ENCODE measurements around the gene ZNF831.

The ZNF831 gene

DNA sequence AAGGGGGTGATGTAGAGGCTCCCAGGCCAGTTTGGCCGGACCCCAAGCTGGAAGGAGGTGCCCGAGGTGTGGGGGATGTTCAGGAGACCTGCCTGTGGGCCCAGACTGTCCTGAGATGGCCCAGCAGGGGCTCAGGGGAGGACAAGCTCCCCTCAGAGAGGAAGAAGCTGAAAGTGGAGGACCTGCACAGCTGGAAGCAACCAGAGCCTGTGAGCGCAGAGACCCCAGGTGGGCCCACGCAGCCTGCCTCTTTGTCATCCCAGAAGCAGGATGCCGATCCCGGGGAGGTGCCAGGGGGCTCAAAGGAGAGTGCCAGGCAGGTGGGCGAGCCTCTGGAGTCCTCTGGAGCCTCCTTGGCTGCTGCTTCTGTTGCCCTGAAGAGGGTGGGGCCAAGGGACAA lies 29.7 kb downstream of the ZNF831 start:
- Histone ChIP-seq H3K4me1 (ENCODE audit: insufficient read depth, low read length) (no peaks in the 10 kb centered on the region), H3K27me3 (ENCODE audit: insufficient read depth, low read length, poor library complexity) (peaks cover 6% of the 10 kb centered on the region), H3K9ac (ENCODE audit: low read depth, low read length) (no peak overlapping the region), H4K20me1 (ENCODE audit: insufficient read depth, low read length) (no peaks in the 10 kb centered on the region; the same call in 1 of the 2 replicates), H3K9me3 (ENCODE audit: insufficient read depth, low read length, severe bottlenecking) (no peaks in the 10 kb centered on the region), H3K27ac (ENCODE audit: low read length) (no peak overlapping the region), H3K4me2 (ENCODE audit: insufficient read depth, low read length) (no peak overlapping the region), H3K4me3 (ENCODE audit: low read depth in 1 of 2, low read length in 2 of 2) (no peak overlapping the region), H3K79me2 (ENCODE audit: insufficient read depth, low read length) (no peaks in the 10 kb centered on the region), H2AFZ (ENCODE audit: low read depth, low read length) (no peak overlapping the region), H3K36me3 (ENCODE audit: insufficient read depth, low read length) (no peaks in the 10 kb centered on the region)
- DNase-seq (no peak), ATAC-seq (ENCODE audit: insufficient read depth, low read depth) (no peak)
- TF ChIP-seq EZH2 (IDR thresholded peaks at IDR 0.05; ENCODE audit: borderline replicate concordance, low read depth, low read length, severe bottlenecking), result no peak
- no peak for TF ChIP-seq CTCF (IDR thresholded peaks at IDR 0.05; ENCODE audit: borderline replicate concordance, extremely low read depth, low read length, poor library complexity, severe bottlenecking)

DNA sequence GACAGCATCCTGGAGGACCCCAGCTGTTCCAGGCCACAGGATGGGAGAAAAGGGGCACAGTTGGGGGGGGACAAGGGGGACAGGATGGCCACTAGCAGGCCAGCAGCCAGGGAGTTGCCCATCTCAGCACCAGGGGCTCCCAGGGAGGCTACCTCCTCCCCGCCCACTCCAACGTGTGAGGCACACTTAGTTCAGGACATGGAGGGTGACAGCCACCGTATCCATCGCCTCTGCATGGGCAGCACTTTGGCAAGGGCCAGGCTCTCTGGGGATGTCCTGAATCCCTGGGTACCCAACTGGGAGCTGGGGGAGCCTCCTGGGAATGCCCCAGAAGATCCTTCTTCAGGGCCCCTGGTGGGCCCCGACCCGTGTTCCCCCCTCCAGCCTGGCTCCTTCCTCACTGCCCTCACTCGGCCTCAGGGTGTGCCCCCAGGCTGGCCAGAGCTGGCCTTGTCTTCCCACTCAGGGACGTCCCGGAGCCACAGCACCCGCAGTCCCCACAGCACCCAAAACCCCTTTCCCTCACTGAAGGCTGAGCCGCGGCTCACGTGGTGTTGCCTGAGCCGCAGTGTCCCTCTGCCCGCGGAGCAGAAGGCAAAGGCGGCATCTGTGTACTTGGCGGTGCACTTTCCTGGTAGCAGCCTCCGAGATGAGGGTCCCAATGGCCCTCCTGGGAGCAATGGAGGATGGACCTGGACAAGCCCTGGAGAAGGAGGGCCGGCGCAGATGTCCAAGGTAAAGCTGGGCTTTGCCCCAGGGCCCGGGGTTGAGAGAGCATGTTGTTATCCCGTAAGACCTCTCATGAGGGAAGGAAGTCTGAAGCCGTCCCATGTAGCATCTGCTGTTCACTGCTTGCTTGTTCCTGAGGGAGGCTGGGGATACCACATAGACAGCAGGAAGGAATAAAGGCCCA lies 30.7 kb downstream of the ZNF831 start:
- no peak overlapping the region for H2AFZ ChIP-seq (ENCODE audit: low read depth, low read length)
- H3K79me2 ChIP-seq (ENCODE audit: insufficient read depth, low read length), result no peaks in the 10 kb centered on the region
- H3K9ac ChIP-seq (ENCODE audit: low read depth, low read length), result no peak overlapping the region
- ATAC-seq (ENCODE audit: insufficient read depth, low read depth), result no peak
- peaks cover 6% of the 10 kb centered on the region for H3K27me3 ChIP-seq (ENCODE audit: insufficient read depth, low read length, poor library complexity)
- H3K4me2 ChIP-seq (ENCODE audit: insufficient read depth, low read length), result no peak overlapping the region
- no peak overlapping the region for H3K27ac ChIP-seq (ENCODE audit: low read length)
- H3K4me3 ChIP-seq (ENCODE audit: low read depth in 1 of 2, low read length in 2 of 2), result no peak overlapping the region
- H3K36me3 ChIP-seq (ENCODE audit: insufficient read depth, low read length), result no peaks in the 10 kb centered on the region
- TF ChIP-seq EZH2 (IDR thresholded peaks at IDR 0.05; ENCODE audit: borderline replicate concordance, low read depth, low read length, severe bottlenecking) (no peak), CTCF (IDR thresholded peaks at IDR 0.05; ENCODE audit: borderline replicate concordance, extremely low read depth, low read length, poor library complexity, severe bottlenecking) (no peak)
- no peaks in the 10 kb centered on the region for H3K4me1 ChIP-seq (ENCODE audit: insufficient read depth, low read length)
- H3K9me3 ChIP-seq (ENCODE audit: insufficient read depth, low read length, severe bottlenecking), result no peaks in the 10 kb centered on the region
- H4K20me1 ChIP-seq (ENCODE audit: insufficient read depth, low read length), result no peaks in the 10 kb centered on the region; the same call in 1 of the 2 replicates
- DNase-seq, result no peak

DNA sequence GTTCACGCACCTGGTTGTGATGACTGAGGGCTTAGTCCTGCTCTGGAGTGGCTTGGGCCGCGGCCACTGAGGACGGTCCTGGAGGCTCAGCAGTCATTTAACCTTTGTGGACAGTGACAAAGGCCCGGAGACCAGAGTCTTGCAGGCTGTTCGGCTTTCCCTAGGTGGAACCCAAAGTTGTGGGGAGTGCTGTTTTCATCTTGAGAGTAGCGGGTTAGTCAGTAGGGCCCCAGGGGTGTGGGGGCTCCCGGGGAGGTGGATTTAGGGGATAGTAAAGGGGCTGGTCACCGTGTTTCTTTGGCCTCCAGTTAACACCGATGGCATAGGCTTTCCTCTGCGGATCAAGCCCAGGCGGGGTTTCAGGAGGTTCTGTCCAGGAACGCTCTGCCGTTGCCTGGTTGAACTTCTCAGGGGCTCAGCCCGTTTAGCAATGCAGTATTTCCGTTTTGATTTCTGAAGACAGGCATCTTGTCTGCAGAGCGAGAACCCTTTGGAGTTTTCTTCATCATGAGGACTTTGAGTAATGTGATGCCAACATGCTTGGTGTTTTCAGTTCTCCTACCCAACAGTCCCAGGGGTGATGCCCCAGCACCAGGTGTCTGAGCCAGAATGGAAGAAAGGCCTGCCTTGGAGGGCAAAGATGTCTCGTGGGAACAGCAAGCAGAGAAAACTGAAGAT lies 31.8 kb downstream of the ZNF831 start:
- no peak for TF ChIP-seq CTCF (IDR thresholded peaks at IDR 0.05; ENCODE audit: borderline replicate concordance, extremely low read depth, low read length, poor library complexity, severe bottlenecking)
- TF ChIP-seq EZH2 (IDR thresholded peaks at IDR 0.05; ENCODE audit: borderline replicate concordance, low read depth, low read length, severe bottlenecking), result no peak
- no peak for DNase-seq

More for the DNA sequence above, 31.8 kb downstream of the ZNF831 start:
- no peaks in the 10 kb centered on the region for H3K36me3 ChIP-seq (ENCODE audit: insufficient read depth, low read length)
- H3K79me2 ChIP-seq (ENCODE audit: insufficient read depth, low read length), result no peaks in the 10 kb centered on the region
- H2AFZ ChIP-seq (ENCODE audit: low read depth, low read length), result no peak overlapping the region
- ATAC-seq (ENCODE audit: insufficient read depth, low read depth), result no peak
- H3K27me3 ChIP-seq (ENCODE audit: insufficient read depth, low read length, poor library complexity), result peaks cover 6% of the 10 kb centered on the region
- H3K4me3 ChIP-seq (ENCODE audit: low read depth in 1 of 2, low read length in 2 of 2), result no peak overlapping the region
- no peak overlapping the region for H3K27ac ChIP-seq (ENCODE audit: low read length)
- no peak overlapping the region for H3K9ac ChIP-seq (ENCODE audit: low read depth, low read length)
- H3K9me3 ChIP-seq (ENCODE audit: insufficient read depth, low read length, severe bottlenecking), result no peaks in the 10 kb centered on the region
- H4K20me1 ChIP-seq (ENCODE audit: insufficient read depth, low read length), result no peaks in the 10 kb centered on the region; the same call in 1 of the 2 replicates
- H3K4me2 ChIP-seq (ENCODE audit: insufficient read depth, low read length), result no peak overlapping the region
- H3K4me1 ChIP-seq (ENCODE audit: insufficient read depth, low read length), result no peaks in the 10 kb centered on the region
